GF-D8 (cell line): ENCODE results near the gene ANTKMT.

ENCODE experiments used
- DNase-seq: peaks from one replicate; lab custom pipeline; 2025; lab: John Stamatoyannopoulos, UW

ANTKMT gene

DNA sequence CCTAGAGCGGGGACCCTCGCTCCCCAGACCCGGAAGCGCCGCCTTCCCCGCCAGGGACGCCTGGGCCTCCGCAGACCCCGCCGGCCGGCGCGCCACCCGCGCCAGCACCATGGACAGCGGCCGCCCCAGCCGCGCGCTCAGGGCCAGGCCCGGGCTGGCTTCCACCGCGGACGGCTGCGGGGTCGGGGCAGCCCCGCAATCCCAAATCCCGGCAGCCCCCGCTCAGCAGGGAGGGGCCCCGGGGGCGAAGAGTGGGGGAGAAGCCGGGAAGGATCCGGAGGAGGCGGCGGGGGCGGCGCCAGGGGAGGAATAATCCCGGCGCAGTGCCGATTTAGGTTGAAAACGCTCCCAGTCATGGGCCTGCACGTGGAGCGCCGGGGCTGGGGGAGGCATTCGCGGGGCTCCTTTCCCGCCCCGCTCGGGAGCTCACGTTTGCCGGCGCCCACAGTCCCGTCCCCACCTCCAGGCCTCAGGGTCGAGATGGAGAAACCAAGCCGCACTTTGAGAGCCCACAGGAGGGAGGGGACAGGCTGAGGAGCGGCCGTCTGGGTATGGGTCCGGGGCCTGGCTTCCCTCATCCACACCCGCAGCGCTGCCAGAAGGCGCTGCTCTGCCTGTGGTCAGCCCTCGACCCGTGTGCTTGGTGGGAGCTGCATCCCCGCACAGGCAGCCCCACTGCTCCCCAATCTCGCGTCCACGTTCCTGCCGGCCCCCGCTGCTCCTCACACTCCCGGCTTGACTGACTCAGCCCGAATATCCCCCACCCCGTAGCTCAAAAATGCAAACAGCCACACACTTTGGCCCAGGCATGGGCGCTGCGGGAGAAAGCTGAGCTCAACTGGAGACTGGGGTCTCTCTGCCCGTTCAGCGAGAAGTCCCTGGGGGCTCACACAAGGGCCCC, 20.0 kb upstream of the ANTKMT start:
- DNase-seq, result no peak

GRCh38 chr16:702341-702740, 18.6 kb upstream of the ANTKMT start:
- no peak for DNase-seq

DNA sequence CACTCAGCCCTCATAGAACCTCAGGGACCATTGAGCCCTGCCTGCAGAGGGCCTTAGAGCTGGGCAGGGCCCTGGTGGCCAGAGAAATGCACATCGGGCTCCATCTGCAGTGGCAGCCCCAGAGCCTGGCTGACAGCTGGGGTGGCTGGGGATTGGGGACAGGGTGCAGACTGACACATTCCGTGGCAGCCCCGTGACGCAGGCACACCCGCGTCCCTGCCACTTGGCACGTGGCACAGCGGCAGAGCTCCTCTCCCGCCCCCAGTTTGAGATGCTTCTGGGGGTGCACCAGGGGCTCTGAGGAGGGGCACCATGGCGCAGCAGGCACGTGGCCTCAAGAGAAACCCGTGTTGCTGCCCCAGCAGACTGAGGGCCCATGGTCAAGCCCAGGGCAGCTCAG, 17.5 kb upstream of the ANTKMT start:
- DNase-seq, result no peak

- no peak for DNase-seq
Measured at GRCh38 chr16:704047-704446, 16.9 kb upstream of the ANTKMT start.

GRCh38 chr16:704552-705380, 16.2 kb upstream of the ANTKMT start:
- no peak for DNase-seq

DNA sequence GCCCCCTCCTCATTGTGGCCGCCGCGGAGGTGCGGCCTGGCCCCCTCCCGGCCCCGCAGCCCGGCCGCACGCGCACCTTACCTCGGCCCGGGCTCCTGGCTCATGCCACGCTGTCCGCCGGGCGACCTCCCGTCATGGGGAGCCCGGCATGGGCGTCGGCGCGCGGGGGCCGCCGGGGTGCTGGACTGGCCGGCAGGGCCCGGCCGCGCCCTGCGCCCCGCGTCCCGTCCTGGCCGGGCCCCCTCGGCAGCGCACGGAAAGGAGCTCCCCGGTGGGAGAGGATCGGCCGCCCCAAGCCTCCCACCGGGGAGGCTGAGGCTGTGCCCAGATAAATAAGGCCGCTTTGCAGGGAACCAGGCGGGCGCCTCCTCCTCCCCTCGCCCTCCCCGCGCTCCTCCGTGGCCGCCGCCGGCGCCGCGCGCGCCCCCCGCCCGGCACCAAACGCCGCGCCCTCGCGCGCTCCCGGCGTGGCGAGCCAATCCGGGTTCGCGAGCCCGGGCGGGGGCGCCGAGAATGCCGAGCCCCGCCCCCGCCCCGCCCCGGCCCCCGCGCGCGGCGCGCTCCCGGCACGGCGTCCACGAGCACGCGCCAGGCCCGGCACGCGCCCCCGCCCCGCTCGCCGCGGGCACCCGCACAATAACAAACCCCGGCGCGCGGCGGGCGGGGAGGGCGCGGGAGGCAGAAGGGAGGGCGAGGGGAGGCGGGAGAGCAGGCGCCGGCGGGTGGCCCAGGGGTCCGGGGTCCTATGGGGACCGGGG, 15.3 kb upstream of the ANTKMT start, which contains the start of gene FBXL16:
Gene FBXL16, minus strand, starts transcription at position 371 of the 758 bp plus-strand sequence. CDS start 8,396 bp downstream, outside the sequence.
- no peak for DNase-seq

- no peak for DNase-seq
Measured at GRCh38 chr16:706189-707061, 14.5 kb upstream of the ANTKMT start.

GRCh38 chr16:707062-707538, 13.8 kb upstream of the ANTKMT start:
- no peak for DNase-seq

DNA sequence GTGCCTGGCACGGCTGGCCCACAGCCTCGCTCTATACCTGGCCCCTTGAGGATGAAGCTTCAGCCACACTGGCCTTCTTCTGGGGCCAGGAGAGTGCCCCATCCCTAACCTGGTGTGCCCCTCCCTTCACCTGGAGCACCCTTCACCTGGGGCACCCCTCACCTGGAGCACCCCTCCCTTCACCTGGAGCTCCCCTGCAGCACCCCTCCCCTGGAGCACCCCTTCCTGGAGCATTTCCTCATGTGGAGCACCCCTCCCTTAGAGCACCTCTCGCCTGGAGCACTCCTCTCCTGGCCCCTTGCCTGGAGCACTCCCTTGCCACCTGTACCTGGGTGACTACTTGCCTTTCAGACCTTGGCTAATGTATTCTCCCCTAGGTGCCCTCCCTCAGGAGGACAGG, 12.9 kb upstream of the ANTKMT start:
- DNase-seq, result no peak

DNA sequence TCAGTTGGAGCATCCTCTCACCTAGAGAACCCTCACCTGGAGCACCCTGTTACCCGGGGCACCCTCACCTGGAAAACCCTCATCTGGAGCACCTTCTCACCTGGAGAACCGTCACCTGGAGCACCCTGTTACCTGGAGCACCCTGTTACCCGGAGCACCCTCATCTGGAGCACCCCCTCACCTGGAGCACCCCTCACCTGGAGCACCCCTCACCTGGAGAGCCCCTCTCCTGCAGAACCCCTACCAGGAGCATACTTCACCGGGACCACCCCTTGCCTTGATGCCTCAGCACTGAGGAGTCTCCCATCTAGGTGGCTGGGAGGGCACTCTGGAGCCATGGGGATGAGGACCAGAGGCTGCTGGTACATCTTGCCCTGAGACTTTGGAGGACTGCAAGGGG, 12.0 kb upstream of the ANTKMT start:
- no peak for DNase-seq

DNA sequence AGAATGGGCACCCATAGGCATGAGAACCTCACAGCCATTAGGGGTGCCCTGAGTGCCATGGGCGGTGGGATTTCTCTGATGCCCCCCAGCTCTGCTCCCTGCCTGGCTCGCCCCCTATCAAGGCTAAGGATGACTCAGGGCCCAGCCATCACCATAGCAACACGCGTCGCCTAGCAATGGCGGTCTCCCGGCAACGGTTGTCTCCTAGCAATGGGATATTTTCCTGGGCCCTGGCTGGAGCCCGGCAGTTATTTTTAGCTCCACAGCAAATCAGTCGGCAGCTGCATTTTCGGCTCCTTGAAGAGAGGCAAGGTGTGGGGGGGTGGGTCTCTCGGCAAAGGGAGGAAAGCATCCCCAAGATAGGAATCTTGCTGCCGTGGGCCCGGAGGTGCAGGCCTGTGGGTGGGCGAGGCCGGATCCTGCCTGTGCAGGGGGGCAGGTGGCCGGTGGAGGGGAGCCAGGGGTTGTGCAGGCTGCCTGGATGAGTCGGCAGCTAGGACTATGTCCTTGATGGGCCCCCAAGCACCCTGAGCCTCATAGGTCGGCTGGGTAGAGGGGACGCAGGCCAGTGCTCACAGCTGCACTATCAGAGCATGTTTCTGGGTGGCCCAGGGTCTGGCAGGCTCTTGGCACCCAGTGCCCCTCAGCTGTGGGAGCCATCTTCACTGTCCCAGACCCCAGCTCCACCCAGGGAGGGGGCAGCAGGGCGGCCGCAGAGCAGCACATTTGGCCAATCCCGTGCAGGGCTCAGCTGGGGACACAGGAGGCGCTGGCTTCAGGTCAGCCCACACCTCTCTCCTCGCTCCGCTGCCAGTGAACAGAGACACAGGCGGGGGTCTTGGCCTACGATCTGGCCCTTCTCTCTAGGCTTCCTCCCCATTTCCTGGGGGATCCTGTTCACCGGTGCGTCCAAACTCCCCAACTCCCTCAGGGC, 11.1 kb upstream of the ANTKMT start:
- no peak for DNase-seq

GRCh38 chr16:710500-711075, 10.4 kb upstream of the ANTKMT start:
- no peak for DNase-seq

DNA sequence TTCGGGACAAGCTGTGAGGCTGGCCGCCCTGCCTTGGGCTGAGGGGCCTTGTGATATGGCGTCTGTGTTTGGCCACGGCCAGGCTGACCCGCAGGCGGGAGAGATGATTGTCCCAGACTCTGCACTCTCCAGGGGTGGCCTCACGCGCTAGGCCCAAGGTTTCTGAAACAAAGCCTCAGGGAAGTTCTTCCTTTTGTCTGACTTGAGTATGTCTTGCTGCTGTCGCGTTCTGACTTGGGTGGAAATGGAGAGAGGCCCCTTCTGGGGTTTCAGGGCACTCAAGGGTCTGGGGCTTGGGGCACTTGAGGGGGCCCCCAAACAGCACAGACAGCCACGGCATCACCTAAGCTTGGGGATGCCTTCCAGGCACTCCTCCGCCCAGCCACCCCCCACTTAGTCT, 9.9 kb upstream of the ANTKMT start:
- DNase-seq, result no peak

DNA sequence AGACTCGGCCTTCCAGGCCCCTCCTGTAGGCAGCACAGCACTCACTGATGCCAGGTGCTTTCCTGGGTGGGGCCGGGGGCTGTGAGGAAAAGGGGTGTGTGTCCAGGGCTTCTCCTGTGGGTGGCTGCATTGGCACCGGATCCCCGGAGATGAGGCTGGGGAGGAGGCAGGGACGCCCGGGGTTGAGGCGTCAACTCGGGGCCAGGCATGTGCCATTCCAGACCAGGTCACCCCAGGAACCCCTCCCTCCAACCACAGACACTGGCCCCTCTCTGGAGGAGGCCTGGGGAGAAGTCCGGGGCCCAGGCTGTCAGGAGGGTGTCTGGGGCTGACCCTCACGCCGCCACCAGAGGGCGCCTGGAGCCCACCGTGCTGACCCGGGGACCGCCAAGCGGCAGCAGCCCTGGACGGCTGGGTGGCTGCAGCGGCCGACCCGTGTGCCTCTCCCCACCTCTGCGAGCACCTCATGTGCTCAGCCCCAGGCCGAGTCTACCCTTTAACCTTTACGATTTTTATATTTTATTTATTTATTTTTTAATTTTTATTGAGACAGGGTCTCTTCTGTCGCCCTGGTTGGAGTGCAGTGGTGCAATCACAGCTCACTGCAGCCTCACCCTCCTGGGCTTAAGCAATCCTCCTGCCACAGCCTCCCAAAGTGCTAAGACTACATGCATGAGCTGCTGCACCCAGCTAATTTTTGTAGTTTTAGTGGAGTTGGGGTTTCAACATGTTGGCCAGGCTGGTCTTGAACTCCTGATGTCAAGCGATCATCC, 9.2 kb upstream of the ANTKMT start:
- peak; percentile 5 for DNase-seq

- peak; percentile 17 for DNase-seq
Measured at GRCh38 chr16:712740-713250, 8.2 kb upstream of the ANTKMT start.

GRCh38 chr16:714079-714478, 6.9 kb upstream of the ANTKMT start:
- DNase-seq, result no peak

GRCh38 chr16:714558-715476, 6.1 kb upstream of the ANTKMT start, which contains the start of gene METRN:
Gene METRN, plus strand, starts transcription at chr16:715118. Its CDS starts 172 bp downstream, at chr16:715290.
- peak; percentile 63 for DNase-seq
